ENCODE data around the gene CCL21. TPM values are rescaled to one million over a fixed set of nuclear protein-coding genes. Genes with fewer than 3 reads are reported as not detected.

The CCL21 gene
- total and polyA plus RNA-seq, 2 of the 8 experiments (the other 6 are each of a cell fraction or from before 2014, with no cell fraction given) = not detected

- TF ChIP-seq, protein P1, sequence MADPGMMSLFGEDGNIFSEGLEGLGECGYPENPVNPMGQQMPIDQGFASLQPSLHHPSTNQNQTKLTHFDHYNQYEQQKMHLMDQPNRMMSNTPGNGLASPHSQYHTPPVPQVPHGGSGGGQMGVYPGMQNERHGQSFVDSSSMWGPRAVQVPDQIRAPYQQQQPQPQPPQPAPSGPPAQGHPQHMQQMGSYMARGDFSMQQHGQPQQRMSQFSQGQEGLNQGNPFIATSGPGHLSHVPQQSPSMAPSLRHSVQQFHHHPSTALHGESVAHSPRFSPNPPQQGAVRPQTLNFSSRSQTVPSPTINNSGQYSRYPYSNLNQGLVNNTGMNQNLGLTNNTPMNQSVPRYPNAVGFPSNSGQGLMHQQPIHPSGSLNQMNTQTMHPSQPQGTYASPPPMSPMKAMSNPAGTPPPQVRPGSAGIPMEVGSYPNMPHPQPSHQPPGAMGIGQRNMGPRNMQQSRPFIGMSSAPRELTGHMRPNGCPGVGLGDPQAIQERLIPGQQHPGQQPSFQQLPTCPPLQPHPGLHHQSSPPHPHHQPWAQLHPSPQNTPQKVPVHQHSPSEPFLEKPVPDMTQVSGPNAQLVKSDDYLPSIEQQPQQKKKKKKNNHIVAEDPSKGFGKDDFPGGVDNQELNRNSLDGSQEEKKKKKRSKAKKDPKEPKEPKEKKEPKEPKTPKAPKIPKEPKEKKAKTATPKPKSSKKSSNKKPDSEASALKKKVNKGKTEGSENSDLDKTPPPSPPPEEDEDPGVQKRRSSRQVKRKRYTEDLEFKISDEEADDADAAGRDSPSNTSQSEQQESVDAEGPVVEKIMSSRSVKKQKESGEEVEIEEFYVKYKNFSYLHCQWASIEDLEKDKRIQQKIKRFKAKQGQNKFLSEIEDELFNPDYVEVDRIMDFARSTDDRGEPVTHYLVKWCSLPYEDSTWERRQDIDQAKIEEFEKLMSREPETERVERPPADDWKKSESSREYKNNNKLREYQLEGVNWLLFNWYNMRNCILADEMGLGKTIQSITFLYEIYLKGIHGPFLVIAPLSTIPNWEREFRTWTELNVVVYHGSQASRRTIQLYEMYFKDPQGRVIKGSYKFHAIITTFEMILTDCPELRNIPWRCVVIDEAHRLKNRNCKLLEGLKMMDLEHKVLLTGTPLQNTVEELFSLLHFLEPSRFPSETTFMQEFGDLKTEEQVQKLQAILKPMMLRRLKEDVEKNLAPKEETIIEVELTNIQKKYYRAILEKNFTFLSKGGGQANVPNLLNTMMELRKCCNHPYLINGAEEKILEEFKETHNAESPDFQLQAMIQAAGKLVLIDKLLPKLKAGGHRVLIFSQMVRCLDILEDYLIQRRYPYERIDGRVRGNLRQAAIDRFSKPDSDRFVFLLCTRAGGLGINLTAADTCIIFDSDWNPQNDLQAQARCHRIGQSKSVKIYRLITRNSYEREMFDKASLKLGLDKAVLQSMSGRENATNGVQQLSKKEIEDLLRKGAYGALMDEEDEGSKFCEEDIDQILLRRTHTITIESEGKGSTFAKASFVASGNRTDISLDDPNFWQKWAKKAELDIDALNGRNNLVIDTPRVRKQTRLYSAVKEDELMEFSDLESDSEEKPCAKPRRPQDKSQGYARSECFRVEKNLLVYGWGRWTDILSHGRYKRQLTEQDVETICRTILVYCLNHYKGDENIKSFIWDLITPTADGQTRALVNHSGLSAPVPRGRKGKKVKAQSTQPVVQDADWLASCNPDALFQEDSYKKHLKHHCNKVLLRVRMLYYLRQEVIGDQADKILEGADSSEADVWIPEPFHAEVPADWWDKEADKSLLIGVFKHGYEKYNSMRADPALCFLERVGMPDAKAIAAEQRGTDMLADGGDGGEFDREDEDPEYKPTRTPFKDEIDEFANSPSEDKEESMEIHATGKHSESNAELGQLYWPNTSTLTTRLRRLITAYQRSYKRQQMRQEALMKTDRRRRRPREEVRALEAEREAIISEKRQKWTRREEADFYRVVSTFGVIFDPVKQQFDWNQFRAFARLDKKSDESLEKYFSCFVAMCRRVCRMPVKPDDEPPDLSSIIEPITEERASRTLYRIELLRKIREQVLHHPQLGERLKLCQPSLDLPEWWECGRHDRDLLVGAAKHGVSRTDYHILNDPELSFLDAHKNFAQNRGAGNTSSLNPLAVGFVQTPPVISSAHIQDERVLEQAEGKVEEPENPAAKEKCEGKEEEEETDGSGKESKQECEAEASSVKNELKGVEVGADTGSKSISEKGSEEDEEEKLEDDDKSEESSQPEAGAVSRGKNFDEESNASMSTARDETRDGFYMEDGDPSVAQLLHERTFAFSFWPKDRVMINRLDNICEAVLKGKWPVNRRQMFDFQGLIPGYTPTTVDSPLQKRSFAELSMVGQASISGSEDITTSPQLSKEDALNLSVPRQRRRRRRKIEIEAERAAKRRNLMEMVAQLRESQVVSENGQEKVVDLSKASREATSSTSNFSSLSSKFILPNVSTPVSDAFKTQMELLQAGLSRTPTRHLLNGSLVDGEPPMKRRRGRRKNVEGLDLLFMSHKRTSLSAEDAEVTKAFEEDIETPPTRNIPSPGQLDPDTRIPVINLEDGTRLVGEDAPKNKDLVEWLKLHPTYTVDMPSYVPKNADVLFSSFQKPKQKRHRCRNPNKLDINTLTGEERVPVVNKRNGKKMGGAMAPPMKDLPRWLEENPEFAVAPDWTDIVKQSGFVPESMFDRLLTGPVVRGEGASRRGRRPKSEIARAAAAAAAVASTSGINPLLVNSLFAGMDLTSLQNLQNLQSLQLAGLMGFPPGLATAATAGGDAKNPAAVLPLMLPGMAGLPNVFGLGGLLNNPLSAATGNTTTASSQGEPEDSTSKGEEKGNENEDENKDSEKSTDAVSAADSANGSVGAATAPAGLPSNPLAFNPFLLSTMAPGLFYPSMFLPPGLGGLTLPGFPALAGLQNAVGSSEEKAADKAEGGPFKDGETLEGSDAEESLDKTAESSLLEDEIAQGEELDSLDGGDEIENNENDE (IDR thresholded peaks at IDR 0.05; ENCODE audit: insufficient replicate concordance, low read length) = no peak
- no peak for TF ChIP-seq TBP (IDR thresholded peaks at IDR 0.05; ENCODE audit: low read depth, low read length)
- no peak for TF ChIP-seq HDAC6 (IDR thresholded peaks at IDR 0.05; ENCODE audit: low read depth, low read length)
- TF ChIP-seq SRF (IDR thresholded peaks at IDR 0.05; ENCODE audit: low read depth, low read length) = no peak
- no peak for TF ChIP-seq JUND (IDR thresholded peaks at IDR 0.05; ENCODE audit: low read length)
- no peak for TF ChIP-seq SIX5 (IDR thresholded peaks at IDR 0.05; ENCODE audit: low read depth, low read length)
Observed at GRCh38 chr9:34709196-34709978, 549 bp downstream of the CCL21 start (continued).

Measured in H1 (cell line).